MM.1S (cell line): Measurements from ENCODE around the gene FGF19.

Experiments used
- EZH2 ChIP-seq: fragments of 300-600 bp; sonication (generic); optimal IDR thresholded peaks from 2 replicates; pipeline ENCODE3; 2017; ENCODE audit warnings: low read depth, mild to moderate bottlenecking, antibody characterized with exemption, low read length, mixed read lengths
- TF ChIP-seq, protein P1 (sequence below): fragments of 300-600 bp; sonication (generic); IDR thresholded peaks from 2 replicates; pipeline ENCODE4 v1.5.1; 2016; ENCODE audit warnings: antibody characterized with exemption, low read length, mixed read lengths

DNA sequence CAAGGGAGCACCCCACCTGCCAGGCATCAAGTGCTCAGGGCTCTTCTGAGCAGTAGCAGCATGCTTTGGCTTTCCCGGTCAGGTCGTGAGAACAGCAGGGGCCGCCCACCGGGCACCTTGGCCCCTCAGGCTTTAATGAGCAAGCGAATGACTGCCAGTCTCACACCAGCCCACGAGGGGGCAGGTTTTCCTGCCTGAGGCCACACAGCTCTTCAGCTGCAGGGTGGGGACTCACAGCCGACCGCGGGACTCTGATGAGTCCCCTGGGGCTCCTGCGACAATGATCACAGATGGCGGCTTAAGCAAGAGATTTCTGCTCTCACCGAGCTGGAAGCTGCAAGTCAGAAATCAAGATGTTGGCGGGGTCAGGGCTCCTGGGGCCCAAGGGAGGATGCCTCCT, 14.3 kb upstream of the FGF19 start:
- TF ChIP-seq, protein P1, sequence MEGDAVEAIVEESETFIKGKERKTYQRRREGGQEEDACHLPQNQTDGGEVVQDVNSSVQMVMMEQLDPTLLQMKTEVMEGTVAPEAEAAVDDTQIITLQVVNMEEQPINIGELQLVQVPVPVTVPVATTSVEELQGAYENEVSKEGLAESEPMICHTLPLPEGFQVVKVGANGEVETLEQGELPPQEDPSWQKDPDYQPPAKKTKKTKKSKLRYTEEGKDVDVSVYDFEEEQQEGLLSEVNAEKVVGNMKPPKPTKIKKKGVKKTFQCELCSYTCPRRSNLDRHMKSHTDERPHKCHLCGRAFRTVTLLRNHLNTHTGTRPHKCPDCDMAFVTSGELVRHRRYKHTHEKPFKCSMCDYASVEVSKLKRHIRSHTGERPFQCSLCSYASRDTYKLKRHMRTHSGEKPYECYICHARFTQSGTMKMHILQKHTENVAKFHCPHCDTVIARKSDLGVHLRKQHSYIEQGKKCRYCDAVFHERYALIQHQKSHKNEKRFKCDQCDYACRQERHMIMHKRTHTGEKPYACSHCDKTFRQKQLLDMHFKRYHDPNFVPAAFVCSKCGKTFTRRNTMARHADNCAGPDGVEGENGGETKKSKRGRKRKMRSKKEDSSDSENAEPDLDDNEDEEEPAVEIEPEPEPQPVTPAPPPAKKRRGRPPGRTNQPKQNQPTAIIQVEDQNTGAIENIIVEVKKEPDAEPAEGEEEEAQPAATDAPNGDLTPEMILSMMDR, result peak; percentile 31; the same call in 1 of the 2 replicates
- TF ChIP-seq EZH2, result peak; percentile 47
